Neural progenitor cell (in vitro differentiated cells): Measurements from ENCODE around the gene ZNF528. TPM values are rescaled to one million over a fixed set of nuclear protein-coding genes. Genes with fewer than 3 reads are reported as not detected.

Experiments used
- DNase-seq: peaks from one replicate; pipeline ENCODE4 v3.0.0-alpha.2; 2016; ENCODE audit warnings: low spot score
- H2AFZ ChIP-seq: fragments of 200-600 bp; sonication (generic); replicated peaks from 2 replicates; pipeline ENCODE4 v1.6.1; 2016; ENCODE audit warnings: antibody characterized with exemption
- H3F3A ChIP-seq: fragments of 200-600 bp; sonication (generic); 2 replicates; pipeline ENCODE4 v1.6.1; 2016; ENCODE audit warnings: antibody characterized with exemption, low read depth
- H3K27ac ChIP-seq: fragments of 200-600 bp; sonication (generic); 2 replicates; pipeline ENCODE4 v1.5.1; 2016; ENCODE audit warnings: mild to moderate bottlenecking
- H3K27me3 ChIP-seq: fragments of 200-600 bp; sonication (generic); 2 replicates; pipeline ENCODE4 v1.6.1; 2016; ENCODE audit warnings: mild to moderate bottlenecking, moderate library complexity
- H3K36me3 ChIP-seq: fragments of 200-600 bp; sonication (generic); 2 replicates; pipeline ENCODE4 v1.5.1; 2016
- H3K4me1 ChIP-seq: fragments of 200-600 bp; sonication (generic); 2 replicates; pipeline ENCODE4 v1.6.1; 2016; ENCODE audit warnings: mixed run types
- H3K4me2 ChIP-seq: fragments of 200-600 bp; sonication (generic); 2 replicates; pipeline ENCODE4 v1.6.1; 2016
- H3K4me3 ChIP-seq: fragments of 200-600 bp; sonication (generic); 2 replicates; pipeline ENCODE4 v1.5.1; 2016
- H3K79me2 ChIP-seq: fragments of 200-600 bp; sonication (generic); 2 replicates; pipeline ENCODE4 v1.6.1; 2016; ENCODE audit warnings: low read depth
- H3K9ac ChIP-seq: fragments of 200-600 bp; sonication (generic); 2 replicates; pipeline ENCODE4 v1.6.1; 2016
- H3K9me3 ChIP-seq: fragments of 200-600 bp; sonication (generic); 2 replicates; pipeline ENCODE4 v1.5.1; 2016; ENCODE audit warnings: low read depth
- H4K20me1 ChIP-seq: fragments of 200-600 bp; sonication (generic); 2 replicates; pipeline ENCODE4 v1.6.1; 2016; ENCODE audit warnings: low read depth
- H3K27ac Mint-ChIP-seq: 3 replicates; pipeline ENCODE4 v1.8.0; 2021; ENCODE audit warnings: mixed read lengths
- H3K27me3 Mint-ChIP-seq: 2 replicates; pipeline ENCODE4 v1.8.0; 2022; ENCODE audit warnings: low read depth, mild to moderate bottlenecking, inconsistent platforms, moderate library complexity, mixed read lengths; ENCODE audit not compliant: insufficient read depth
- H3K36me3 Mint-ChIP-seq: 3 replicates; pipeline ENCODE4 v1.8.0; 2021; ENCODE audit warnings: mixed read lengths
- H3K4me1 Mint-ChIP-seq: 3 replicates; pipeline ENCODE4 v1.8.0; 2021; ENCODE audit warnings: mixed read lengths
- H3K4me3 Mint-ChIP-seq: 3 replicates; pipeline ENCODE4 v1.8.0; 2021; ENCODE audit warnings: mild to moderate bottlenecking, moderate library complexity, mixed read lengths
- H3K9me3 Mint-ChIP-seq: 3 replicates; pipeline ENCODE4 v1.8.0; 2020; ENCODE audit warnings: mixed read lengths
- CTCF ChIP-seq: fragments of 200-600 bp; sonication (generic); IDR thresholded peaks from 2 replicates; pipeline ENCODE4 v1.5.1; 2017; ENCODE audit warnings: antibody characterized with exemption, mild to moderate bottlenecking
- EZH2 ChIP-seq: fragments of 200-600 bp; sonication (generic); IDR thresholded peaks from 2 replicates; pipeline ENCODE4 v1.6.1; 2017; ENCODE audit warnings: antibody characterized with exemption, mild to moderate bottlenecking, moderate library complexity
- EZH2phosphoT487 ChIP-seq: fragments of 200-600 bp; sonication (generic); IDR thresholded peaks from 2 replicates; pipeline ENCODE4 v1.6.1; 2017; ENCODE audit warnings: antibody characterized with exemption
- small RNA-seq: library from RNA; depleted of rRNA; stranded (forward); fragments of <200 nt; gene quantifications from one replicate; pipeline ENCODE3, GENCODE V24; 2015
- total RNA-seq: library from RNA; depleted of rRNA; stranded (reverse); fragments of >200 nt; gene quantifications from 2 replicates; pipeline ENCODE4 v1.2.3, GENCODE V29; 2015; ENCODE audit warnings: low replicate concordance

Gene ZNF528
- total RNA-seq, 1 donor from 2014 or later = 29.8 TPM

- no peaks in the 10 kb centered on the region for H3K4me1 ChIP-seq
- H4K20me1 ChIP-seq = no peaks in the 10 kb centered on the region
- H3K4me2 ChIP-seq = no peak within 1 kb of the TSS
- no peaks in the 10 kb centered on the region for H3K9me3 ChIP-seq
- no peaks in the 10 kb centered on the region for H3F3A ChIP-seq
- no peak within 1 kb of the TSS for H3K9ac ChIP-seq
- TF ChIP-seq EZH2 (no peak), EZH2phosphoT487 (no peak), CTCF (no peak)
- Mint-ChIP-seq H3K27ac (no peak within 1 kb of the TSS), H3K4me1 (no peaks in the 10 kb centered on the region), H3K27me3 (no peaks in the 10 kb centered on the region), H3K4me3 (no peak within 1 kb of the TSS), H3K9me3 (peaks cover 68% of the 10 kb centered on the region), H3K36me3 (no peaks in the 10 kb centered on the region)
- H3K27me3 ChIP-seq = no peaks in the 10 kb centered on the region
- no peak for DNase-seq
- H3K27ac ChIP-seq = no peak within 1 kb of the TSS
- no peaks in the 10 kb centered on the region for H3K36me3 ChIP-seq
- H3K4me3 ChIP-seq = no peak within 1 kb of the TSS
- H2AFZ ChIP-seq = no peak within 1 kb of the TSS
- H3K79me2 ChIP-seq = no peaks in the 10 kb centered on the region
Observed at GRCh38 chr19:52453324-52454094, 55.9 kb downstream of the ZNF528 start, which contains the start of gene ZNF578. Gene ZNF578, plus strand, starts transcription at chr19:52453553. Its CDS starts 48,293 bp downstream, at chr19:52501846.

GRCh38 chr19:52464798-52465470, 67.3 kb downstream of the ZNF528 start:
- H3K9me3 ChIP-seq = no peaks in the 10 kb centered on the region
- no peaks in the 10 kb centered on the region for H3K27me3 ChIP-seq
- Mint-ChIP-seq H3K9me3 (peaks cover 61% of the 10 kb centered on the region), H3K27ac (no peak overlapping the region), H3K4me3 (no peak overlapping the region), H3K4me1 (no peaks in the 10 kb centered on the region), H3K27me3 (no peaks in the 10 kb centered on the region), H3K36me3 (no peaks in the 10 kb centered on the region)
- H3K36me3 ChIP-seq = no peaks in the 10 kb centered on the region
- DNase-seq = peak; percentile 79
- no peak overlapping the region for H3K4me3 ChIP-seq
- no peaks in the 10 kb centered on the region for H3K79me2 ChIP-seq
- H3K4me2 ChIP-seq = no peak overlapping the region
- H3K27ac ChIP-seq = no peak overlapping the region
- no peak overlapping the region for H2AFZ ChIP-seq
- no peak for TF ChIP-seq EZH2
- peak; percentile 69 for TF ChIP-seq CTCF
- H4K20me1 ChIP-seq = no peaks in the 10 kb centered on the region
- H3F3A ChIP-seq = no peaks in the 10 kb centered on the region
- H3K9ac ChIP-seq = no peak overlapping the region
- no peaks in the 10 kb centered on the region for H3K4me1 ChIP-seq

Small RNA genes within 50 kb of the gene (small RNA-seq; reads per million reads assigned to genes)
- not detected for gene AC010332.1

Other genes starting within 250 kb of the ZNF528 start
- 8.3 and 8.8 TPM in 2 replicates for gene ZNF836, start 226.2 kb upstream of the ZNF528 start, total RNA-seq
- 218 and 367 TPM in 2 replicates for gene PPP2R1A, start 207.8 kb upstream of the ZNF528 start, total RNA-seq
- gene ZNF766, start 128.3 kb upstream of the ZNF528 start, total RNA-seq = 27.2 and 66.1 TPM in 2 replicates
- gene ZNF480, start 100.7 kb upstream of the ZNF528 start, total RNA-seq = 13.2 and 18.1 TPM in 2 replicates
- gene ZNF610, start 61.6 kb upstream of the ZNF528 start, total RNA-seq = 13.0 and 13.1 TPM in 2 replicates
- gene ZNF880, start 27.9 kb upstream of the ZNF528 start, total RNA-seq = 26.3 and 56.1 TPM in 2 replicates
- gene ZNF534, start 31.3 kb downstream of the ZNF528 start, total RNA-seq = 0.43 and 0.62 TPM in 2 replicates
- 3.8 and 9.7 TPM in 2 replicates for gene ZNF578, start 55.7 kb downstream of the ZNF528 start, total RNA-seq
- gene ZNF808, start 129.8 kb downstream of the ZNF528 start, total RNA-seq = 13.5 and 18.9 TPM in 2 replicates
- gene ZNF701, start 172.4 kb downstream of the ZNF528 start, total RNA-seq = 12.9 and 16.2 TPM in 2 replicates
- 63.8 and 76.2 TPM in 2 replicates for gene ZNF83, start 240.5 kb downstream of the ZNF528 start, total RNA-seq